H9 (cell line): ENCODE results near the gene PAK1. TPM values are rescaled to one million over a fixed set of nuclear protein-coding genes. Genes with fewer than 3 reads are reported as not detected.

ENCODE experiments used
- DNase-seq: peaks from one replicate; pipeline ENCODE4 v3.0.0-alpha.2; 2017
- H2AFZ ChIP-seq: one replicate; pipeline ENCODE4 v1.6.1; 2013; ENCODE audit warnings: mild to moderate bottlenecking, low read length, control low read depth, moderate library complexity
- H2AK5ac ChIP-seq: 2 replicates; pipeline ENCODE4 v1.6.1; 2013; ENCODE audit warnings: low read length, control low read depth, mixed read lengths; ENCODE audit not compliant: insufficient read length
- H2BK120ac ChIP-seq: one replicate; pipeline ENCODE4 v1.6.1; 2013; ENCODE audit warnings: low read depth, mild to moderate bottlenecking, low read length, control low read depth, inconsistent platforms; ENCODE audit not compliant: poor library complexity, severe bottlenecking
- H2BK12ac ChIP-seq: 2 replicates; pipeline ENCODE4 v1.6.1; 2013; ENCODE audit warnings: low read length, control low read depth, mixed read lengths, low read depth; ENCODE audit not compliant: insufficient read length
- H2BK15ac ChIP-seq: 2 replicates; pipeline ENCODE4 v1.6.1; 2013; ENCODE audit warnings: low read depth, low read length, control low read depth
- H2BK20ac ChIP-seq: one replicate; pipeline ENCODE4 v1.6.1; 2013; ENCODE audit warnings: low read depth, mild to moderate bottlenecking, low read length, control low read depth, inconsistent platforms; ENCODE audit not compliant: poor library complexity, severe bottlenecking
- H2BK5ac ChIP-seq: 2 replicates; pipeline ENCODE4 v1.6.1; 2013; ENCODE audit warnings: low read length, control low read depth, mixed read lengths; ENCODE audit not compliant: insufficient read length
- H3K14ac ChIP-seq: 2 replicates; pipeline ENCODE4 v1.6.1; 2013; ENCODE audit warnings: low read length, control low read depth; ENCODE audit not compliant: insufficient read depth
- H3K18ac ChIP-seq: 2 replicates; pipeline ENCODE4 v1.6.1; 2013; ENCODE audit warnings: low read depth, mild to moderate bottlenecking, mixed read lengths, low read length, control low read depth; ENCODE audit not compliant: insufficient read length
- H3K23ac ChIP-seq: 2 replicates; pipeline ENCODE4 v1.6.1; 2013; ENCODE audit warnings: low read length, control low read depth, mixed read lengths, low read depth; ENCODE audit not compliant: insufficient read length
- H3K23me2 ChIP-seq: 2 replicates; pipeline ENCODE4 v1.6.1; 2013; ENCODE audit warnings: low read depth, mild to moderate bottlenecking, mixed read lengths, low read length, control low read depth; ENCODE audit not compliant: insufficient read length, poor library complexity, severe bottlenecking
- H3K27ac ChIP-seq: 2 replicates; pipeline ENCODE4 v1.5.1; 2013; ENCODE audit warnings: low read length, control low read depth, mixed read lengths, low read depth; ENCODE audit not compliant: insufficient read length
- H3K27me3 ChIP-seq: 2 replicates; pipeline ENCODE4 v1.6.1; 2013; ENCODE audit warnings: low read length, control low read depth, inconsistent platforms; ENCODE audit not compliant: insufficient read depth
- H3K4ac ChIP-seq: 2 replicates; pipeline ENCODE4 v1.6.1; 2013; ENCODE audit warnings: low read depth, mild to moderate bottlenecking, control low read depth, inconsistent platforms, low read length, moderate library complexity
- H3K4me1 ChIP-seq: 2 replicates; pipeline ENCODE4 v1.6.1; 2013; ENCODE audit warnings: low read length, control low read depth, inconsistent platforms; ENCODE audit not compliant: insufficient read depth
- H3K4me2 ChIP-seq: 2 replicates; pipeline ENCODE4 v1.6.1; 2013; ENCODE audit warnings: low read length, control low read depth, mixed read lengths; ENCODE audit not compliant: insufficient read length, insufficient read depth
- H3K56ac ChIP-seq: 2 replicates; pipeline ENCODE4 v1.6.1; 2013; ENCODE audit warnings: low read depth, mild to moderate bottlenecking, mixed read lengths, low read length, control low read depth; ENCODE audit not compliant: insufficient read length
- H3K79me1 ChIP-seq: 2 replicates; pipeline ENCODE4 v1.6.1; 2013; ENCODE audit warnings: low read depth, mild to moderate bottlenecking, moderate library complexity, low read length, control low read depth, inconsistent platforms; ENCODE audit not compliant: insufficient read depth, poor library complexity, severe bottlenecking
- H3K79me2 ChIP-seq: 2 replicates; pipeline ENCODE4 v1.6.1; 2013; ENCODE audit warnings: low read length, control low read depth, inconsistent platforms; ENCODE audit not compliant: insufficient read depth
- H3K9ac ChIP-seq: 2 replicates; pipeline ENCODE4 v1.6.1; 2013; ENCODE audit warnings: low read length, control low read depth, mixed read lengths; ENCODE audit not compliant: insufficient read length; ENCODE audit errors: extremely low read depth
- H3K9me3 ChIP-seq: one replicate; pipeline ENCODE4 v1.6.1; 2013; ENCODE audit warnings: low read depth, low read length, inconsistent platforms; ENCODE audit not compliant: control insufficient read depth
- H3T11ph ChIP-seq: one replicate; pipeline ENCODE4 v1.6.1; 2013; ENCODE audit warnings: mild to moderate bottlenecking, low read length, control low read depth, inconsistent platforms
- H4K20me1 ChIP-seq: one replicate; pipeline ENCODE4 v1.6.1; 2013; ENCODE audit not compliant: control insufficient read depth, insufficient read length, insufficient read depth
- H4K5ac ChIP-seq: 2 replicates; pipeline ENCODE4 v1.6.1; 2013; ENCODE audit warnings: low read depth, mild to moderate bottlenecking, mixed read lengths, low read length, control low read depth; ENCODE audit not compliant: insufficient read length
- H4K8ac ChIP-seq: replicated peaks from 2 replicates; pipeline ENCODE4 v1.6.1; 2013; ENCODE audit warnings: low read length, control low read depth, mixed read lengths, low read depth; ENCODE audit not compliant: insufficient read length
- H4K91ac ChIP-seq: 2 replicates; pipeline ENCODE4 v1.6.1; 2013; ENCODE audit warnings: low read depth, mild to moderate bottlenecking, moderate library complexity, mixed read lengths, low read length, control low read depth; ENCODE audit not compliant: insufficient read length
- H3K27ac Mint-ChIP-seq, 3 experiments: 2 replicates in 2 of 3; 3 replicates in 1 of 3; pipeline ENCODE4 v1.8.0; 2020 to 2021; ENCODE audit warnings: mixed read lengths in 3 of 3, mild to moderate bottlenecking in 1 of 3, moderate library complexity in 1 of 3
- H3K27me3 Mint-ChIP-seq: 2 replicates; pipeline ENCODE4 v1.8.0; 2021; ENCODE audit warnings: low read depth, mild to moderate bottlenecking, moderate library complexity, mixed read lengths
- H3K36me3 Mint-ChIP-seq, 3 experiments: 2 replicates in 2 of 3; 3 replicates in 1 of 3; pipeline ENCODE4 v1.8.0; 2020 to 2021; ENCODE audit warnings: low read depth in 3 of 3, mixed read lengths in 3 of 3; ENCODE audit not compliant: insufficient read depth in 1 of 3
- H3K4me1 Mint-ChIP-seq, 2 experiments: 2 replicates each; pipeline ENCODE4 v1.8.0; 2020; ENCODE audit warnings: mixed read lengths in 2 of 2
- H3K4me3 Mint-ChIP-seq, 2 experiments: 2 replicates in 1 of 2; 3 replicates in 1 of 2; pipeline ENCODE4 v1.8.0; 2020 to 2021; ENCODE audit warnings: mild to moderate bottlenecking in 2 of 2, mixed read lengths in 2 of 2, moderate library complexity in 1 of 2
- H3K9me3 Mint-ChIP-seq, 2 experiments: 2 replicates in 1 of 2; 3 replicates in 1 of 2; pipeline ENCODE4 v1.8.0; 2020; ENCODE audit warnings: mild to moderate bottlenecking in 2 of 2, mixed read lengths in 2 of 2, moderate library complexity in 1 of 2
- CTCF ChIP-seq: fragments of 200-600 bp; sonication (generic); conservative IDR thresholded peaks from 3 replicates; pipeline ENCODE4 v1.8.0; 2021; ENCODE audit warnings: antibody characterized with exemption, mild to moderate bottlenecking
- WGBS: extraction: QIAGEN DNeasy Blood & Tissue Kit; methylation state at CpG from one replicate; pipeline ENCODE4 v1.1.7; 2013; ENCODE audit warnings: missing lambda C conversion rate, low lambda C conversion rate, mixed read lengths; ENCODE audit not compliant: insufficient read length; ENCODE audit errors: extremely low coverage; 5-methylcytosine and 5-hydroxymethylcytosine counted together
- total RNA-seq: library from RNA; stranded (reverse); gene quantifications from 2 replicates; pipeline ENCODE4 v1.2.1, GENCODE V29; 2021

The PAK1 gene
- total RNA-seq, 1 experiment from 2014 or later = 122 TPM

GRCh38 chr11:77403211-77403610, 70.7 kb downstream of the PAK1 start:
- no peak overlapping the region for H3K18ac ChIP-seq
- no peaks in the 10 kb centered on the region for H3K9me3 Mint-ChIP-seq
- WGBS = no CpG with 5 or more reads among the region's 1 CpG
- peaks cover 38 to 42% of the 10 kb centered on the region in 2 experiments for H3K4me1 Mint-ChIP-seq
- H3K23ac ChIP-seq = no peak overlapping the region
- peaks cover 18% of the 10 kb centered on the region for H3K4me1 ChIP-seq
- no peak overlapping the region for H3K27ac ChIP-seq
- H3K9ac ChIP-seq = no peak overlapping the region
- H3K4ac ChIP-seq = no peak overlapping the region
- peak overlapping the region in 2 of 3 experiments; percentile 71 to 79; a peak in 3 of 7 replicates for H3K27ac Mint-ChIP-seq
- H3K36me3 Mint-ChIP-seq = peaks cover 6 to 10% (median 6%) of the 10 kb centered on the region in 3 experiments; a peak in 5 of 7 replicates
- TF ChIP-seq CTCF = no peak
- H3K4me3 Mint-ChIP-seq = no peak overlapping the region
- H3K27me3 Mint-ChIP-seq = no peaks in the 10 kb centered on the region
- H3K56ac ChIP-seq = no peak overlapping the region
- H2AFZ ChIP-seq = no peak overlapping the region
- H3T11ph ChIP-seq = no peak overlapping the region
- no peak overlapping the region for H2AK5ac ChIP-seq
- DNase-seq = no peak
- H3K79me2 ChIP-seq = peaks cover 68% of the 10 kb centered on the region
- no peaks in the 10 kb centered on the region for H3K23me2 ChIP-seq
- H3K9me3 ChIP-seq = no peaks in the 10 kb centered on the region
- H2BK5ac ChIP-seq = no peak overlapping the region
- no peak overlapping the region for H3K4me2 ChIP-seq
- no peak overlapping the region for H4K5ac ChIP-seq
- no peaks in the 10 kb centered on the region for H4K20me1 ChIP-seq
- H4K91ac ChIP-seq = no peak overlapping the region
- no peak overlapping the region for H2BK15ac ChIP-seq
- H3K27me3 ChIP-seq = no peaks in the 10 kb centered on the region
- H2BK120ac ChIP-seq = no peak overlapping the region
- H3K14ac ChIP-seq = no peak overlapping the region
- H4K8ac ChIP-seq = no peak overlapping the region
- no peaks in the 10 kb centered on the region for H3K79me1 ChIP-seq
- no peak overlapping the region for H2BK12ac ChIP-seq
- no peak overlapping the region for H2BK20ac ChIP-seq
